ENCODE results near the gene PIWIL4.
"Not testable (repeated sequence)": the region's sequence is repeated elsewhere in the genome, so short reads cannot be mapped to it uniquely, and the experiment has no call there.

The PIWIL4 gene

GRCh38 chr11:94586546-94586945, 19.4 kb downstream of the PIWIL4 start:
- no peak for DNase-seq

- DNase-seq, result no peak
These were observed 19.8 kb downstream of the PIWIL4 start for GRCh38 chr11:94586978-94587377.

- DNase-seq, result no peak
These were observed 21.3 kb downstream of the PIWIL4 start for GRCh38 chr11:94588366-94588942.

- DNase-seq, result no peak
These were observed 23.3 kb downstream of the PIWIL4 start for GRCh38 chr11:94590352-94591041.

- DNase-seq, result no peak
These were observed 25.9 kb downstream of the PIWIL4 start for GRCh38 chr11:94593030-94593429.

GRCh38 chr11:94595076-94595475, 27.9 kb downstream of the PIWIL4 start:
- DNase-seq, result no peak

- DNase-seq, result no peak
These were observed 30.7 kb downstream of the PIWIL4 start for GRCh38 chr11:94597896-94598295.

GRCh38 chr11:94599510-94599909, 32.3 kb downstream of the PIWIL4 start:
- no peak for DNase-seq

- DNase-seq, result peak; percentile 3 to 4
These were observed 35.5 kb downstream of the PIWIL4 start for GRCh38 chr11:94602430-94603372.

- no peak for DNase-seq
These were observed 36.4 kb downstream of the PIWIL4 start for GRCh38 chr11:94603587-94603986.

GRCh38 chr11:94604482-94604881, 37.3 kb downstream of the PIWIL4 start:
- no peak for DNase-seq

- DNase-seq, result no peak
These were observed 46.0 kb downstream of the PIWIL4 start for GRCh38 chr11:94613120-94613519.

- DNase-seq, result peak; percentile 10 to 19
These were observed 56.1 kb downstream of the PIWIL4 start for GRCh38 chr11:94623120-94623735.

- DNase-seq, result not testable (repeated sequence)
These were observed 58.3 kb downstream of the PIWIL4 start for GRCh38 chr11:94625422-94625821.

GRCh38 chr11:94627003-94627560, 59.9 kb downstream of the PIWIL4 start:
- DNase-seq, result not testable (repeated sequence)

- no peak for DNase-seq
These were observed 62.6 kb downstream of the PIWIL4 start for GRCh38 chr11:94629741-94630140.

- DNase-seq, result no peak
These were observed 63.1 kb downstream of the PIWIL4 start for GRCh38 chr11:94630221-94630620.

- DNase-seq, result no peak
These were observed 65.2 kb downstream of the PIWIL4 start for GRCh38 chr11:94632356-94632755.

GRCh38 chr11:94635072-94635471, 67.9 kb downstream of the PIWIL4 start:
- DNase-seq, result no peak

- DNase-seq, result no peak
These were observed 69.3 kb downstream of the PIWIL4 start for GRCh38 chr11:94636388-94636949.

- DNase-seq, result no peak
These were observed 71.2 kb downstream of the PIWIL4 start for GRCh38 chr11:94638301-94638901.

- DNase-seq, result no peak
These were observed 71.8 kb downstream of the PIWIL4 start for GRCh38 chr11:94638902-94639373.

Measured in stimulated activated CD4-positive, alpha-beta T cell treated with anti-CD3 and anti-CD28 coated beads, Interleukin-4, amount 100 ng/mL, for 4 hours (primary cell).